Keratinocyte (primary cell): ENCODE data around the gene SORT1. TPM values are rescaled to one million over a fixed set of nuclear protein-coding genes. Genes with fewer than 3 reads are reported as not detected.

Experiments
- DNase-seq: peaks from one replicate; pipeline ENCODE4 v3.0.0-alpha.2; 2011; ENCODE audit warnings: low read depth, missing footprints, low spot score
- FAIRE-seq: peaks from 2 replicates; lab custom pipeline; 2011; peaks lifted over from hg19 to GRCh38; lab: Jason Lieb, UNC
- H2AFZ ChIP-seq: 2 replicates; pipeline ENCODE4 v1.6.0; 2012; ENCODE audit warnings: low read length, control low read depth, inconsistent platforms; ENCODE audit not compliant: control insufficient read depth
- H3K27ac ChIP-seq: 2 replicates; pipeline ENCODE4 v1.5.1; 2011; ENCODE audit warnings: low read length; ENCODE audit not compliant: control insufficient read depth, insufficient read depth
- H3K27me3 ChIP-seq: 3 replicates; pipeline ENCODE4 v1.6.0; 2011; ENCODE audit warnings: low read length; ENCODE audit not compliant: control insufficient read depth, insufficient read depth; ENCODE audit errors: extremely low read depth
- H3K36me3 ChIP-seq, 2 experiments: 2 replicates in 1 of 2; 3 replicates in 1 of 2; pipeline ENCODE4 v1.5.1; 2011; ENCODE audit warnings: low read length in 2 of 2, mild to moderate bottlenecking in 1 of 2; ENCODE audit not compliant: control insufficient read depth in 2 of 2, insufficient read depth in 2 of 2; ENCODE audit errors: extremely low read depth in 1 of 2
- H3K4me1 ChIP-seq: 3 replicates; pipeline ENCODE4 v1.5.1; 2011; ENCODE audit warnings: low read length; ENCODE audit not compliant: control insufficient read depth, insufficient read depth; ENCODE audit errors: extremely low read depth
- H3K4me2 ChIP-seq: 3 replicates; pipeline ENCODE4 v1.6.0; 2011; ENCODE audit warnings: low read depth, low read length; ENCODE audit not compliant: control insufficient read depth, insufficient read depth; ENCODE audit errors: extremely low read depth
- H3K4me3 ChIP-seq, 3 experiments: fragments of 200-600 bp in 1 of 3; sonication (generic) in 1 of 3; 2 replicates in 2 of 3; 3 replicates in 1 of 3; pipeline ENCODE4 v1.5.1; 2011 to 2016; ENCODE audit warnings: low read length in 3 of 3, mild to moderate bottlenecking in 3 of 3, control low read depth in 2 of 3, inconsistent platforms in 1 of 3, low read depth in 1 of 3, mixed read lengths in 1 of 3, mixed run types in 1 of 3, moderate library complexity in 1 of 3; ENCODE audit not compliant: control insufficient read depth in 2 of 3, insufficient read depth in 2 of 3; ENCODE audit errors: extremely low read depth in 1 of 3
- H3K79me2 ChIP-seq: 2 replicates; pipeline ENCODE4 v1.6.0; 2012; ENCODE audit warnings: low read length; ENCODE audit not compliant: control insufficient read depth, insufficient read depth
- H3K9ac ChIP-seq: 3 replicates; pipeline ENCODE4 v1.6.0; 2011; ENCODE audit warnings: low read length; ENCODE audit not compliant: control insufficient read depth, insufficient read depth; ENCODE audit errors: extremely low read depth
- H3K9me1 ChIP-seq: 3 replicates; pipeline ENCODE4 v1.6.0; 2011; ENCODE audit warnings: low read length; ENCODE audit not compliant: control insufficient read depth, insufficient read depth; ENCODE audit errors: extremely low read depth
- H3K9me3 ChIP-seq: 2 replicates; pipeline ENCODE4 v1.5.1; 2012; ENCODE audit warnings: low read depth, low read length; ENCODE audit not compliant: control insufficient read depth
- H4K20me1 ChIP-seq: 3 replicates; pipeline ENCODE4 v1.6.0; 2011; ENCODE audit warnings: low read length; ENCODE audit not compliant: control insufficient read depth, insufficient read depth; ENCODE audit errors: extremely low read depth
- CTCF ChIP-seq, 3 experiments: IDR thresholded peaks in 1 of 3; conservative IDR thresholded peaks in 1 of 3; optimal IDR thresholded peaks in 1 of 3; 2 replicates in 2 of 3; 3 replicates in 1 of 3; pipeline versions ENCODE3 to v1.5.1; 2011; ENCODE audit warnings: low read length in 3 of 3, mild to moderate bottlenecking in 3 of 3, moderate library complexity in 2 of 3, control low read depth in 1 of 3, inconsistent platforms in 1 of 3; ENCODE audit not compliant: insufficient read depth in 2 of 3; ENCODE audit errors: extremely low read depth in 1 of 3
- EZH2 ChIP-seq: IDR thresholded peaks from one replicate; pipeline ENCODE4 v1.6.1; 2012; ENCODE audit warnings: inconsistent platforms, mild to moderate bottlenecking, low read length, moderate library complexity
- dilution Hi-C: fragments of 300-500 bp; cut with MboI; formaldehyde crosslinking; loops from one replicate; pipeline ENCODE4 v1.7.0; 2020; ENCODE audit warnings: low sequenced_read_pairs; ENCODE audit not compliant: extremely low pct_ligation_motif_present
- polyA plus RNA-seq, 5 experiments: library from polyadenylated mRNA; depleted of rRNA in 3 of 5; stranded (reverse) in 3 of 5; stranded (forward) in 1 of 5; unstranded in 1 of 5; fragments of >200 nt; gene quantifications; 1 replicate in 1 of 5; 2 replicates in 3 of 5; 3 replicates in 1 of 5; pipeline versions ENCODE4 v1.2.1 to v1.2.3, GENCODE V29; 2011 to 2012; ENCODE audit warnings: missing spikeins in 2 of 5, low read depth in 1 of 5, low replicate concordance in 1 of 5

SORT1 gene
- polyA plus RNA-seq, 1 donor (not counting 4 experiments of a cell fraction or from before 2014, with no cell fraction given) = 1.6 TPM

- no peak for FAIRE-seq
- Histone ChIP-seq H3K36me3 (no peaks in the 10 kb centered on the region), H3K27ac (no peak overlapping the region), H3K4me3 (no peak overlapping the region), H3K4me1 (peaks cover 4% of the 10 kb centered on the region), H3K9me1 (no peaks in the 10 kb centered on the region), H3K27me3 (peaks cover 3% of the 10 kb centered on the region), H3K79me2 (no peaks in the 10 kb centered on the region), H3K4me2 (no peak overlapping the region), H3K9me3 (no peaks in the 10 kb centered on the region), H3K9ac (no peak overlapping the region), H4K20me1 (no peaks in the 10 kb centered on the region), H2AFZ (no peak overlapping the region)
- TF ChIP-seq CTCF (optimal IDR thresholded peaks at IDR 0.05 in 1 of 3, IDR thresholded peaks at IDR 0.05 in 1 of 3, conservative IDR thresholded peaks at IDR 0.05 in 1 of 3; ENCODE audit: extremely low read depth in 1 of 3, insufficient read depth in 2 of 3, low read length in 3 of 3) (no peak), EZH2 (no peak)
- dilution Hi-C loops = no loop called here
- DNase-seq = no peak
These were observed 9.5 kb downstream of the SORT1 start for GRCh38 chr1:109388208-109388711.

GRCh38 chr1:109386054-109386717 lies 11.5 kb downstream of the SORT1 start:
- Histone ChIP-seq H4K20me1 (no peaks in the 10 kb centered on the region), H3K27ac (no peak overlapping the region), H3K79me2 (no peaks in the 10 kb centered on the region), H2AFZ (no peak overlapping the region), H3K4me3 (no peak overlapping the region), H3K27me3 (peaks cover 3% of the 10 kb centered on the region), H3K36me3 (no peaks in the 10 kb centered on the region), H3K9me1 (no peaks in the 10 kb centered on the region), H3K4me2 (no peak overlapping the region), H3K4me1 (peaks cover 1% of the 10 kb centered on the region), H3K9me3 (no peaks in the 10 kb centered on the region), H3K9ac (no peak overlapping the region)
- dilution Hi-C loops = no loop called here
- no peak for TF ChIP-seq EZH2
- TF ChIP-seq CTCF (optimal IDR thresholded peaks at IDR 0.05 in 1 of 3, IDR thresholded peaks at IDR 0.05 in 1 of 3, conservative IDR thresholded peaks at IDR 0.05 in 1 of 3; ENCODE audit: extremely low read depth in 1 of 3, insufficient read depth in 2 of 3, low read length in 3 of 3) = no peak
- no peak for DNase-seq
- no peak for FAIRE-seq
